ENCODE measurements around the gene RAMAC. TPM values are rescaled to one million over a fixed set of nuclear protein-coding genes. Genes with fewer than 3 reads are reported as not detected.
"Not testable (repeated sequence)": the region's sequence is repeated elsewhere in the genome, so short reads cannot be mapped to it uniquely, and the experiment has no call there.

RAMAC gene
- total RNA-seq, 1 donor from 2014 or later = 30.7 TPM

GRCh38 chr15:82993144-82993543 lies 7.1 kb downstream of the RAMAC start:
- DNase-seq (ENCODE audit: low spot score in 2 of 2, unreplicated experiment in 2 of 2) = no peak
- TF ChIP-seq CTCF (IDR thresholded peaks at IDR 0.05; ENCODE audit: unreplicated experiment) = no peak
- H3K9me3 Mint-ChIP-seq = no peaks in the 10 kb centered on the region
- no peaks in the 10 kb centered on the region for H3K27me3 Mint-ChIP-seq (ENCODE audit: low read depth)
- no peak overlapping the region for H3K27ac Mint-ChIP-seq
- H3K4me3 Mint-ChIP-seq = no peak overlapping the region
- peaks cover 16% of the 10 kb centered on the region for H3K36me3 Mint-ChIP-seq
- H3K4me1 Mint-ChIP-seq = no peaks in the 10 kb centered on the region

- Mint-ChIP-seq H3K4me1 (peaks cover 2% of the 10 kb centered on the region), H3K9me3 (no peaks in the 10 kb centered on the region), H3K36me3 (peaks cover 10% of the 10 kb centered on the region), H3K27me3 (ENCODE audit: low read depth) (no peaks in the 10 kb centered on the region), H3K27ac (no peak overlapping the region), H3K4me3 (no peak overlapping the region)
- no peak for DNase-seq (ENCODE audit: low spot score in 2 of 2, unreplicated experiment in 2 of 2)
- no peak for TF ChIP-seq CTCF (IDR thresholded peaks at IDR 0.05; ENCODE audit: unreplicated experiment)
Measured at GRCh38 chr15:82995076-82995475, 9.1 kb downstream of the RAMAC start.

- H3K36me3 Mint-ChIP-seq = peaks cover 7% of the 10 kb centered on the region
- no peaks in the 10 kb centered on the region for H3K9me3 Mint-ChIP-seq
- no peak overlapping the region for H3K4me3 Mint-ChIP-seq
- H3K4me1 Mint-ChIP-seq = peaks cover 5% of the 10 kb centered on the region
- no peaks in the 10 kb centered on the region for H3K27me3 Mint-ChIP-seq (ENCODE audit: low read depth)
- H3K27ac Mint-ChIP-seq = no peak overlapping the region
- no peak for TF ChIP-seq CTCF (IDR thresholded peaks at IDR 0.05; ENCODE audit: unreplicated experiment)
- no peak for DNase-seq (ENCODE audit: low spot score in 2 of 2, unreplicated experiment in 2 of 2)
Measured at GRCh38 chr15:82995938-82996337, 9.9 kb downstream of the RAMAC start.

- no peak for TF ChIP-seq CTCF (IDR thresholded peaks at IDR 0.05; ENCODE audit: unreplicated experiment)
- Mint-ChIP-seq H3K4me3 (no peak overlapping the region), H3K9me3 (no peaks in the 10 kb centered on the region), H3K36me3 (peaks cover 3% of the 10 kb centered on the region), H3K27ac (no peak overlapping the region), H3K4me1 (peaks cover 5% of the 10 kb centered on the region), H3K27me3 (ENCODE audit: low read depth) (no peaks in the 10 kb centered on the region)
- DNase-seq (ENCODE audit: low spot score in 2 of 2, unreplicated experiment in 2 of 2) = no peak
Measured at GRCh38 chr15:82999426-82999825, 13.4 kb downstream of the RAMAC start.

- Mint-ChIP-seq H3K4me1 (peaks cover 5% of the 10 kb centered on the region), H3K9me3 (no peaks in the 10 kb centered on the region), H3K27ac (peak overlapping the region; percentile 15), H3K36me3 (peaks cover 3% of the 10 kb centered on the region), H3K27me3 (ENCODE audit: low read depth) (no peaks in the 10 kb centered on the region), H3K4me3 (peak overlapping the region; percentile 38)
- no peak for DNase-seq (ENCODE audit: low spot score in 2 of 2, unreplicated experiment in 2 of 2)
- TF ChIP-seq CTCF (IDR thresholded peaks at IDR 0.05; ENCODE audit: unreplicated experiment) = peak; percentile 23
Measured at GRCh38 chr15:82999905-83000671, 14.1 kb downstream of the RAMAC start.

- H3K27ac Mint-ChIP-seq; H3K27me3 Mint-ChIP-seq (ENCODE audit: low read depth); DNase-seq (ENCODE audit: low spot score in 2 of 2, unreplicated experiment in 2 of 2); H3K9me3 Mint-ChIP-seq; H3K36me3 Mint-ChIP-seq; H3K4me1 Mint-ChIP-seq; H3K4me3 Mint-ChIP-seq: not testable (repeated sequence)
Measured at GRCh38 chr15:83000672-83001031, 14.6 kb downstream of the RAMAC start.
